HEK293T (cell line): ENCODE measurements around the gene SEMA6A.
A peak's percentile ranks its signal among the peaks of the same experiment; 100 is the strongest.

ENCODE experiments used
- CTCF ChIA-PET: fragments of 350-600 bp; formaldehyde crosslinking; extraction: SDS; loops from one replicate; lab custom pipeline; 2021; ENCODE audit warnings: antibody characterized with exemption, inconsistent platforms; lab: Yijun Ruan, JAX
- POLR2A ChIA-PET: fragments of 350-600 bp; formaldehyde crosslinking; extraction: SDS; loops from one replicate; lab custom pipeline; 2020; ENCODE audit warnings: antibody characterized with exemption, inconsistent platforms; lab: Yijun Ruan, JAX
- DNase-seq: peaks from one replicate; pipeline ENCODE4 v3.0.0; 2012; ENCODE audit warnings: mixed read lengths; ENCODE audit errors: extremely low spot score
- ARNT ChIP-seq: fragments of 450-650 bp; IDR thresholded peaks from 2 replicates; pipeline ENCODE4 v1.6.1; 2017; ENCODE audit warnings: mild to moderate bottlenecking
- BHLHE40 ChIP-seq: fragments of 450-650 bp; IDR thresholded peaks from 2 replicates; pipeline ENCODE4 v1.6.1; 2016; ENCODE audit warnings: mild to moderate bottlenecking, moderate library complexity, borderline replicate concordance
- CTBP1 ChIP-seq: fragments of 450-650 bp; IDR thresholded peaks from 2 replicates; pipeline ENCODE4 v1.6.1; 2016; ENCODE audit warnings: borderline replicate concordance
- ELF4 ChIP-seq: fragments of 450-650 bp; IDR thresholded peaks from 2 replicates; pipeline ENCODE4 v1.6.1; 2017; ENCODE audit warnings: antibody characterized with exemption
- FOXA1 ChIP-seq: fragments of 450-650 bp; IDR thresholded peaks from 2 replicates; pipeline ENCODE4 v1.6.1; 2016; ENCODE audit warnings: mild to moderate bottlenecking
- FOXK2 ChIP-seq: fragments of 450-650 bp; IDR thresholded peaks from 2 replicates; pipeline ENCODE4 v1.6.1; 2016; ENCODE audit warnings: mild to moderate bottlenecking
- FOXM1 ChIP-seq: fragments of 450-650 bp; IDR thresholded peaks from 2 replicates; pipeline ENCODE4 v1.6.1; 2017; ENCODE audit warnings: mild to moderate bottlenecking, borderline replicate concordance
- HDGF ChIP-seq: fragments of 450-650 bp; IDR thresholded peaks from 2 replicates; pipeline ENCODE4 v1.6.1; 2017; ENCODE audit warnings: antibody characterized with exemption, borderline replicate concordance
- L3MBTL2 ChIP-seq: fragments of 450-650 bp; conservative IDR thresholded peaks from 2 replicates; pipeline ENCODE4 v1.6.1; 2016; ENCODE audit warnings: mild to moderate bottlenecking
- LEF1 ChIP-seq: fragments of 450-650 bp; IDR thresholded peaks from 2 replicates; pipeline ENCODE4 v1.6.1; 2017; ENCODE audit warnings: mild to moderate bottlenecking, borderline replicate concordance
- NFRKB ChIP-seq: fragments of 450-650 bp; IDR thresholded peaks from 2 replicates; pipeline ENCODE4 v1.6.1; 2016; ENCODE audit warnings: mild to moderate bottlenecking, moderate library complexity
- SP1 ChIP-seq: fragments of 450-650 bp; IDR thresholded peaks from 2 replicates; pipeline ENCODE4 v1.6.1; 2017
- SUZ12 ChIP-seq: fragments of 450-650 bp; IDR thresholded peaks from 2 replicates; pipeline ENCODE4 v1.6.1; 2016; ENCODE audit warnings: mild to moderate bottlenecking
- TARDBP ChIP-seq: fragments of 450-650 bp; IDR thresholded peaks from 2 replicates; pipeline ENCODE4 v1.6.1; 2016
- ZNF384 ChIP-seq: fragments of 450-650 bp; IDR thresholded peaks from 2 replicates; pipeline ENCODE4 v1.6.1; 2016
- TF ChIP-seq, protein P1 (sequence below): fragments of 450-650 bp; IDR thresholded peaks from 2 replicates; pipeline ENCODE4 v1.6.1; 2016

The SEMA6A gene

DNA sequence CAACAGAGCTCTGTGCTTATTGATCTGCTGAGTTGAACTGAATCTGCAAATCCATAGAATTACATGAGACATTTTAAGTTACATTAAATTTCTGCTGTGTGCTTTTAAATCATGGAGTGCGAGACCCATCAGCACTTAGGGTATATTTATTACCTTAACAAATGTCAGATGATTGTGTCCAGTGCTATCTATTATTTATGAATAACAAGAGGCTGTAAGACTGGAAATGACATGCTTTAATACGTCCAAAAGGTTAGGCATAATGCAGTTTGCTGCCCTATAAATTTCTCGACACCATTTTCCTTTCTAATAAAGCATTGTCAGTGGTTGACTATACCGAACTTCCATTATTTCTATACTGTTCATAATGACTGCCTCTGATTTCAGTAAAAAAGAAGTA lies 117.6 kb downstream of the SEMA6A start:
- ChIA-PET POLR2A (no interaction called here), CTCF (no interaction called here)
- DNase-seq = no peak
- TF ChIP-seq, protein P1, sequence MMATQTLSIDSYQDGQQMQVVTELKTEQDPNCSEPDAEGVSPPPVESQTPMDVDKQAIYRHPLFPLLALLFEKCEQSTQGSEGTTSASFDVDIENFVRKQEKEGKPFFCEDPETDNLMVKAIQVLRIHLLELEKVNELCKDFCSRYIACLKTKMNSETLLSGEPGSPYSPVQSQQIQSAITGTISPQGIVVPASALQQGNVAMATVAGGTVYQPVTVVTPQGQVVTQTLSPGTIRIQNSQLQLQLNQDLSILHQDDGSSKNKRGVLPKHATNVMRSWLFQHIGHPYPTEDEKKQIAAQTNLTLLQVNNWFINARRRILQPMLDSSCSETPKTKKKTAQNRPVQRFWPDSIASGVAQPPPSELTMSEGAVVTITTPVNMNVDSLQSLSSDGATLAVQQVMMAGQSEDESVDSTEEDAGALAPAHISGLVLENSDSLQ = no peak
- no peak for TF ChIP-seq LEF1
- TF ChIP-seq BHLHE40 = no peak
- no peak for TF ChIP-seq ZNF384
- TF ChIP-seq HDGF = no peak
- TF ChIP-seq TARDBP = no peak
- no peak for TF ChIP-seq CTBP1
- no peak for TF ChIP-seq FOXK2
- TF ChIP-seq ARNT = no peak
- TF ChIP-seq FOXA1 = no peak
- TF ChIP-seq SP1 = no peak
- TF ChIP-seq NFRKB = no peak
- no peak for TF ChIP-seq L3MBTL2
- TF ChIP-seq FOXM1 = no peak
- TF ChIP-seq SUZ12 = no peak

DNA sequence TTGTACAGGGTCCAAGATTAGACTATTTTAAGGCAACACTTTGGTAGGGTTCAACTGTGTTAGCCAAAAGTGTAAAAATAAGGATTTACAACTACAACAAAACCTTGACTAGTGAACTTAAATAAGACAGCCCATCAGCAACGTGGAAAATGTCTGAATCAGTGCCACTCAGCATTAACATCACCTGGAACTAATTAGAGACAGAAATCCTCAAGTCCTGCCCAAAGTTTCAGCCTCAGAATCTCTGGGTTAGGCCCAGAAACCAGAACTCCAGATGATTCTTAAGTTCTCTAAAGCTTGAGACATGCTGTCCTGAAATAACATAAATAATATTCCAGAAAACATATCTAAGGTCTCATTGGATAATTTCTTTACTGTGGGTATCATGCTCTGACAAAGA lies 118.6 kb downstream of the SEMA6A start:
- DNase-seq = no peak
- TF ChIP-seq NFRKB = no peak
- TF ChIP-seq SUZ12 = no peak
- no peak for TF ChIP-seq FOXK2
- TF ChIP-seq BHLHE40 = no peak
- no peak for TF ChIP-seq HDGF
- ChIA-PET CTCF (no interaction called here), POLR2A (no interaction called here)

DNA sequence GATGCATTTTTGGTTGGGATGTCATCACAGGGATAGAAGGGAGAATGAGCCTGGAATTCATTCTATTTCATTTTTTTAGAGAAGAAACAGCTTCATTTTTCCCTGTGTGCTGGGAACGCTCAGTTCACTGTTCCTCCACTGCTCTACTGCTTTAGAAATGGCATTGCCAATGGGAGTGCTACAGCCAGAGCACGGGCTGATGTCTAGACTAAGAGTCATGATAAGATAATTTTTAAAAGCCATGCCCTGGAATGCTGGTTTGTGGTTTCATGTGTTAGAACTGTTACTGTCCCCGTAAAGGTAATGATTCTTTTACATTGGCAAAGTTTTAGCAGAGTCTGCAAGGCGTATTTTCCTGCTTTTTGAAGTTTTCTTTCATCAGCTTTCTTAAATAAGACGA lies 119.6 kb downstream of the SEMA6A start:
- CTCF ChIA-PET = no interaction called here

GRCh38 chr5:116454417-116454927 lies 120.2 kb downstream of the SEMA6A start:
- CTCF ChIA-PET = no interaction called here
- DNase-seq = no peak

More for the DNA sequence above, 119.6 kb downstream of the SEMA6A start:
- DNase-seq = no peak
- TF ChIP-seq SUZ12 (no peak), TARDBP (no peak), BHLHE40 (no peak), L3MBTL2 (no peak), CTBP1 (no peak), FOXM1 (no peak), HDGF (no peak), NFRKB (no peak), SP1 (no peak), ELF4 (no peak), FOXK2 (no peak), LEF1 (no peak), ARNT (no peak), FOXA1 (no peak), ZNF384 (no peak)
- TF ChIP-seq, protein P1 = no peak
- POLR2A ChIA-PET = no interaction called here

DNA sequence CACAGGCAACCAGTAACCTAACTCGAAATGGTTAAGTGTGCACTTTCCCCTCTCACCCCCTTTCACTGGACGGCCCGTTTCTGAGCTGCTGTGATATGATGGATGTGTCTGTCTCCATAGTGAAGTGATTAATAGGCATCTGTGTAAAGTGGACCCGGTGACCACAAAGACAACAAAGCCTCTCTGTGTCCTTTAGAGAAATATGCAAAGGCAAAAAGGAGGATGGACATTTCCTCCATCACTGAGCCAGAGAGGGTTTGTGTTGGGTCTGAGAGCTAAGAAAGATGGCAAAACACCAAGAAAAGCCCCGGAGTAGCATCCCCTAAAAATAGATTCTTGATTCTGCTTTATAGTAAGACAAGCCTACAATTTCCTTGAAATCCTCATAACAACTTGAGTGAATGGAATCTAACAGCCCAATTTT lies 120.6 kb downstream of the SEMA6A start:
- ChIA-PET CTCF (no interaction called here), POLR2A (interaction anchor here (0.9 kb wide), 1 partner anchor 119 kb away, joined by 3 read pairs; no protein-coding TSS in a partner anchor)
- no peak for DNase-seq
- TF ChIP-seq TARDBP (no peak), ELF4 (no peak), CTBP1 (no peak), L3MBTL2 (no peak), ZNF384 (no peak), NFRKB (no peak), FOXK2 (no peak)
- TF ChIP-seq, protein P1 = no peak

More at GRCh38 chr5:116454417-116454927, 120.2 kb downstream of the SEMA6A start:
- TF ChIP-seq BHLHE40 = no peak
- TF ChIP-seq SP1 = no peak
- TF ChIP-seq FOXM1 = no peak
- no peak for TF ChIP-seq L3MBTL2
- TF ChIP-seq ELF4 = no peak
- no peak for TF ChIP-seq NFRKB
- no peak for TF ChIP-seq HDGF
- no peak for TF ChIP-seq CTBP1
- TF ChIP-seq ARNT = no peak
- no peak for TF ChIP-seq FOXK2
- POLR2A ChIA-PET = no interaction called here

DNA sequence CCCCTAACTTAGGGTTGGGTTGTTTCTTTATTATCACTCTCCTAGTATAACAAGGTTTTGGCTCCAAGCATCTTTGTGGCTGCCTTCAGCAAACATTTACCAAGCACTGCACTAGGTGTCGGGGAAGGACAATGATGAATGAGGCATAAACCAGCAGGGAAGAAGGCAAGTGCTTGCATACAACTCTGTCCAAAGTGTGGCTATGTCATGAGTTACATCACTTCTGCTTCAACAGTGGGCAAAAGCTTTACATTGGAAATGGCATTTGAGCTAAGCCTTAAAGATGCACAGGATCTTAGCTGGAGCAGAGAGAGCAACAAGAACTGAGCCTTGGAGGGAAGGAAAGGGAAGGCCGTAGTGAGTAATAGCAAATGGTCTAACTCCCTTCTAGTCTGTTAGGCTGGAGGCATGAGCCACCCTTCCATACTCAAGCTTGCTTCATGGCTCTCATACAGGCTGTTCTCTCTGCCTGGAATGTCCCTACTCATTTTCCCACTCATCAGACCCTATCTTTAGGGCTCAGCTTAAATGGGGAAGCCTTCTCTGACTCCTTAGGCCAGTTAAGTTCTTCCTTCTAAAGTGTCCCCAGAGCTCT lies 121.8 kb downstream of the SEMA6A start:
- CTCF ChIA-PET = no interaction called here

More for the DNA sequence above, 121.8 kb downstream of the SEMA6A start:
- POLR2A ChIA-PET = interaction anchor here (0.9 kb wide), 1 partner anchor 120 kb away, joined by 3 read pairs; no protein-coding TSS in a partner anchor
- TF ChIP-seq CTBP1 = no peak
- no peak for TF ChIP-seq NFRKB
- TF ChIP-seq, protein P1 = peak; percentile 63
- no peak for DNase-seq
